Upper lobe of left lung (tissue), 6 donors: ENCODE results near the gene KCNAB3. TPM values are rescaled to one million over a fixed set of nuclear protein-coding genes. Genes with fewer than 3 reads are reported as not detected.

Source experiments
- ATAC-seq, 2 donors: fragments of 200-7000 bp; cut with Tn5 transposase; one replicate each; pipeline ENCODE4 v1.9.1; 2022; ENCODE audit warnings: mild to moderate bottlenecking in 2 of 2, moderate library complexity in 2 of 2; ENCODE audit not compliant: low FRiP score in 2 of 2
- DNase-seq, 2 donors: peaks; one replicate each; pipeline ENCODE4 v3.0.0-alpha.2; 2019 to 2020
- H3K27ac ChIP-seq, 4 donors: fragments of 200-600 bp; sonication (generic); one replicate each; pipeline ENCODE4 v1.5.1; 2016 to 2019
- H3K27me3 ChIP-seq, 4 donors: fragments of 200-600 bp; sonication (generic); one replicate each; pipeline ENCODE4 v1.5.1; 2017 to 2019
- H3K36me3 ChIP-seq, 4 donors: fragments of 200-600 bp; sonication (generic); one replicate each; pipeline ENCODE4 v1.5.1; 2016 to 2019
- H3K4me1 ChIP-seq, 4 donors: fragments of 200-600 bp; sonication (generic); one replicate each; pipeline ENCODE4 v1.5.1; 2018 to 2019
- H3K4me3 ChIP-seq, 4 donors: fragments of 200-600 bp; sonication (generic); one replicate each; pipeline ENCODE4 v1.5.1; 2017 to 2019; ENCODE audit warnings: mild to moderate bottlenecking in 2 of 4, moderate library complexity in 1 of 4
- H3K9me3 ChIP-seq, 4 donors: fragments of 200-600 bp; sonication (generic); one replicate each; pipeline ENCODE4 v1.5.1; 2018 to 2019
- CTCF ChIP-seq, 6 experiments: fragments of 450-650 bp in 4 of 6; fragments of 200-600 bp in 2 of 6; sonication (generic) in 2 of 6; IDR thresholded peaks; one replicate each; pipeline ENCODE4 v1.5.1; 2016 to 2019; ENCODE audit warnings: antibody characterized with exemption in 6 of 6
- EP300 ChIP-seq, 4 donors: sonication (generic); formaldehyde crosslinking; IDR thresholded peaks; one replicate each; pipeline ENCODE4 v1.5.1; 2017; ENCODE audit warnings: antibody characterized with exemption in 4 of 4, control low read depth in 2 of 4
- POLR2A ChIP-seq, 4 donors: fragments of 450-650 bp; IDR thresholded peaks; one replicate each; pipeline ENCODE4 v1.5.1; 2016 to 2017; ENCODE audit warnings: antibody characterized with exemption in 4 of 4, mild to moderate bottlenecking in 2 of 4
- POLR2AphosphoS5 ChIP-seq, 2 donors: sonication (generic); formaldehyde crosslinking; IDR thresholded peaks; one replicate each; pipeline ENCODE4 v1.5.1; 2017; ENCODE audit warnings: antibody characterized with exemption in 2 of 2
- WGBS, 2 donors: methylation state at CpG; one replicate each; pipeline ENCODE4 v1.1.5; 2017 to 2018; 5-methylcytosine and 5-hydroxymethylcytosine counted together
- total RNA-seq, 6 donors: library from RNA; depleted of rRNA in 4 of 6; stranded (reverse); fragments of >200 nt in 4 of 6; gene quantifications; one replicate each; pipeline versions ENCODE4 v1.1.0 to v1.2.1, GENCODE V29; 2016 to 2021
- donor health status: DM: no; HTN: no; CAD: no; lungs with moderate emphysema.
- donor health status: DM: no; HTN: yes; CAD: no; lungs with severe emphysema.

KCNAB3 gene
- total RNA-seq, 6 donors from 2014 or later, result 4.2 to 10.0 (median 5.7) TPM

GRCh38 chr17:7884581-7885366, 44.9 kb downstream of the KCNAB3 start:
- H3K4me3 ChIP-seq, result peak overlapping the region; percentile 50 to 96 (median 73)
- DNase-seq (peak in 1 of 2 donors; percentile 90), ATAC-seq (no peak)
- peaks cover 0 to 15% (median 2%) of the 10 kb centered on the region in 4 donors for H3K36me3 ChIP-seq
- WGBS, 2 donors, result 0 to 1% methylated on average over 6 to 43 of the region's 100 CpGs
- peaks cover 52 to 65% (median 57%) of the 10 kb centered on the region in 4 donors for H3K4me1 ChIP-seq
- peak overlapping the region; percentile 89 to 96 (median 92) for H3K27ac ChIP-seq
- TF ChIP-seq POLR2AphosphoS5 (IDR thresholded peaks at IDR 0.05) (no peak), EP300 (IDR thresholded peaks at IDR 0.05) (no peak), POLR2A (IDR thresholded peaks at IDR 0.05) (no peak), CTCF (IDR thresholded peaks at IDR 0.05) (no peak)
- H3K27me3 ChIP-seq, result no peaks in the 10 kb centered on the region
- H3K9me3 ChIP-seq, result no peaks in the 10 kb centered on the region

GRCh38 chr17:7883781-7884386, 45.8 kb downstream of the KCNAB3 start:
- H3K4me3 ChIP-seq, result peak overlapping the region in 3 of 4 donors; percentile 62 to 96 (median 84)
- ATAC-seq (no peak), DNase-seq (no peak)
- WGBS, 2 donors, result 6 to 8% methylated on average over 3 of the region's 3 CpGs
- H3K4me1 ChIP-seq, result peaks cover 43 to 56% (median 48%) of the 10 kb centered on the region in 4 donors
- H3K27ac ChIP-seq, result peak overlapping the region; percentile 89 to 96 (median 92)
- no peaks in the 10 kb centered on the region for H3K27me3 ChIP-seq
- no peak for TF ChIP-seq EP300 (IDR thresholded peaks at IDR 0.05)
- no peak for TF ChIP-seq POLR2A (IDR thresholded peaks at IDR 0.05)
- no peak for TF ChIP-seq CTCF (IDR thresholded peaks at IDR 0.05)
- peaks cover 0 to 15% (median 2%) of the 10 kb centered on the region in 4 donors for H3K36me3 ChIP-seq
- H3K9me3 ChIP-seq, result no peaks in the 10 kb centered on the region

GRCh38 chr17:7882629-7883028, 47.0 kb downstream of the KCNAB3 start:
- peak overlapping the region in 3 of 4 donors; percentile 7 to 96 (median 27) for H3K27ac ChIP-seq
- 80 to 92% methylated on average over 3 of the region's 3 CpGs for WGBS, 2 donors
- no peaks in the 10 kb centered on the region for H3K9me3 ChIP-seq
- H3K27me3 ChIP-seq, result no peaks in the 10 kb centered on the region
- peaks cover 0 to 19% (median 2%) of the 10 kb centered on the region in 4 donors for H3K36me3 ChIP-seq
- TF ChIP-seq POLR2AphosphoS5 (IDR thresholded peaks at IDR 0.05) (no peak), CTCF (IDR thresholded peaks at IDR 0.05) (no peak), POLR2A (IDR thresholded peaks at IDR 0.05) (no peak), EP300 (IDR thresholded peaks at IDR 0.05) (no peak)
- H3K4me1 ChIP-seq, result peaks cover 31 to 43% (median 36%) of the 10 kb centered on the region in 4 donors
- ATAC-seq, result no peak
- no peak overlapping the region for H3K4me3 ChIP-seq
- DNase-seq, result no peak

- peak overlapping the region in 2 of 4 donors; percentile 7 to 24 for H3K27ac ChIP-seq
- H3K9me3 ChIP-seq, result no peaks in the 10 kb centered on the region
- no peak overlapping the region for H3K4me3 ChIP-seq
- 61 to 72% methylated on average over 7 of the region's 7 CpGs for WGBS, 2 donors
- peaks cover 28 to 38% (median 32%) of the 10 kb centered on the region in 4 donors for H3K4me1 ChIP-seq
- TF ChIP-seq EP300 (IDR thresholded peaks at IDR 0.05) (no peak), POLR2A (IDR thresholded peaks at IDR 0.05) (no peak), POLR2AphosphoS5 (IDR thresholded peaks at IDR 0.05) (no peak), CTCF (IDR thresholded peaks at IDR 0.05) (no peak)
- H3K36me3 ChIP-seq, result peaks cover 0 to 19% (median 2%) of the 10 kb centered on the region in 4 donors
- H3K27me3 ChIP-seq, result no peaks in the 10 kb centered on the region
- no peak for ATAC-seq
- no peak for DNase-seq
Observed at GRCh38 chr17:7882068-7882467, 47.6 kb downstream of the KCNAB3 start.
